Fibroblast of skin of right quadriceps (primary cell): ENCODE data around the gene GHITM.
"Not testable (repeated sequence)": the region's sequence is repeated elsewhere in the genome, so short reads cannot be mapped to it uniquely, and the experiment has no call there.

Source experiments
- DNase-seq: peaks from one replicate; pipeline ENCODE4 v3.0.0-alpha.2; 2013

GHITM gene, protein sequence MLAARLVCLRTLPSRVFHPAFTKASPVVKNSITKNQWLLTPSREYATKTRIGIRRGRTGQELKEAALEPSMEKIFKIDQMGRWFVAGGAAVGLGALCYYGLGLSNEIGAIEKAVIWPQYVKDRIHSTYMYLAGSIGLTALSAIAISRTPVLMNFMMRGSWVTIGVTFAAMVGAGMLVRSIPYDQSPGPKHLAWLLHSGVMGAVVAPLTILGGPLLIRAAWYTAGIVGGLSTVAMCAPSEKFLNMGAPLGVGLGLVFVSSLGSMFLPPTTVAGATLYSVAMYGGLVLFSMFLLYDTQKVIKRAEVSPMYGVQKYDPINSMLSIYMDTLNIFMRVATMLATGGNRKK

DNA sequence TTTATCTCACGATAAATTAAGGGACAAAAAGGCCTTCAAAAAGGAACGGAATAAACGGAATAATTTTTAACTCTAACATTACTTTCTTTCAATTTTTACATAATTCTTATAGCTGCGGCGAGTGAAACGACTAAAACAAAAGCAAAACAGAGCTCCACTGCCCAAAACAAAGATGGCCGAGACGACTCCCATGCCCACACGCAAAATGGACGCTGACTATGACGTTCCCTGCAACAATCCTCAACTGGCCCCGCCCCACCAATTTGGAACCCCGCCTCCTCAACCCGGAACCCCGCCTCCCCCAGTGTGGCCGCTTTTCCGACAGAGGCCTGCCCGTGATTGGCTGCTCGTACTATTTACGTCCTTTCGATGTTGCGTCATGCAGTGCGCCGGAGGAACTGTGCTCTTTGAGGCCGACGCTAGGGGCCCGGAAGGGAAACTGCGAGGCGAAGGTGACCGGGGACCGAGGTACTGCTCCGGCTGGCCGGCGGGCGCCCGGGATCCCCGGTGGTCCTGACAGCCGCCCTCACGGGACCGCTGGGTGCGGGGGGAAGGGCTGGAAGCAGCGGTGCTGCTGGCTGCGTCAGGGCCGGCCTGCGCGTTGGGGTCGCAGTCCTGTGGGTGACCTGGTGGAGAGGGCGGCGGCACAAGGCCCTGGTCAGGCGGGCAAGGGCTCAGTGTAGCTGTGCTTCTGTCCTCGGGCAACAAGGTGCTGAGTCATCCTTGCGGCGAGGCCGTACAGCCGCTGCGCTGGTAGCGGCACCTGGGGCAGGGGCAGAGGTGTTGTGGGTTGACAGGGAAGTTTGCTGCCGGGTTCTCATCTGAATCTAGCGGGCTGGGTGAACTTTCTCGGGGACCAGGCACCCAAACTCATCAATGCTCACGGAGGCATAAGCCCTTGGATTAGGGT, at the start of gene GHITM:
GHITM (plus strand) TSS at position 384 of the 910 bp plus-strand sequence. CDS start 1,992 bp downstream, outside the sequence.
- DNase-seq = peak; percentile 98

DNA sequence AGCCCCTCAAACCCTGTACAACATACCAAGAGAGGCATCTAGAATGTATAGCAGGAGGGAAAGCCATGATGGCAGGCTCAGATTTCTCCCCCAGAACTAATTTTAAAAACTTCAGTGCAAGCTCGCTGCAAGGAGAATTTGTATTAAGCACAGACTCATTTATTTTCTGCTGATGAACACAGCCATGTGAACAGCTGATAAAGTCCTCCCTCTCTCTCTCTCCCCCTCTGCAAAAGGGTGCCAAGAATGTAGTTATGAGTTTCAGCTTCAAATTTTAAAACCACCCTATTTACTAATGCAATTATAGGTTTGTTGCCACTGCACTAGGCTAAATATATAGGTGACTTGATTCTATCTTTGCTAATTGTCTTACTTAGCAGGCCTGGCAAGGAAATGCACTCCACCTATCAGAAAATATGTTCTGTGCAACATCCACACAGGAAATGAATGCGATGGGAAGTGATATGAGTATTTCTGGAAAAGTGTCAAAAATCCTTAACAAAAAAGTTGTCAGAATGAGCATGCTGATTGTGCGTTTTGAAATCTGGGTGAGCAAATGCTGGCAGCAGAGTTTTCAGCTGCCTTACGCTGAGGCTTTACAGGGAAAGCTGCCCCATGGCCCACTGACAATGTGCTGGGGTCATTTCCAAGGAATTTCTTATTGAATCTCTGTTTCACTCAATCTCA, 43.4 kb upstream of the GHITM start:
- peak; percentile 30 for DNase-seq

DNA sequence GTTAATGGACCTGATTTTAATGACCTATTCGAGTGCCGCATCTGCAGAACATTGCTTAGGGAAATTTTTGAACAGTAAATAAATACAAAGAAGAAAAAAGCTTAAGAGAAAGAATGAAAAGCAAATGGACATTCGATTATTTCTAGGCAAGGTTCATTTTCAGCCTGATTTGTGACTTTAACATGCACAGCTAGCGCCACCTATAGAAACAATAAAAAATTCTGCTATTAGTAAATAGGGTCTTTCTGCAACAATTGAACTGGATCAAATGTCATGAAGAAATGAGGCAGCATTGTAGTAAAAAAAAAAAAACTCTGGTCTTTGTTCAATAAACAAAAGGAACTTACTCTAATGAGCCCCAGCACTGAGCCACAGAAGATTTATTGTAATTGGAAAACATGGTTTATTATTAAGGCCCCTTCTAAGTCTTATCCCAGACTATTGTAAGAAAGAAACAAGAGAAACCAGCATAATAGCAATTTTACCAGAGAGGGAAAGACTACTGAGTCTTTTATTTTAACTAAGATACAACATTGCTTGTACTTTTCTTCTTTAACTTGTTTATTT, 41.4 kb upstream of the GHITM start:
- no peak for DNase-seq

DNA sequence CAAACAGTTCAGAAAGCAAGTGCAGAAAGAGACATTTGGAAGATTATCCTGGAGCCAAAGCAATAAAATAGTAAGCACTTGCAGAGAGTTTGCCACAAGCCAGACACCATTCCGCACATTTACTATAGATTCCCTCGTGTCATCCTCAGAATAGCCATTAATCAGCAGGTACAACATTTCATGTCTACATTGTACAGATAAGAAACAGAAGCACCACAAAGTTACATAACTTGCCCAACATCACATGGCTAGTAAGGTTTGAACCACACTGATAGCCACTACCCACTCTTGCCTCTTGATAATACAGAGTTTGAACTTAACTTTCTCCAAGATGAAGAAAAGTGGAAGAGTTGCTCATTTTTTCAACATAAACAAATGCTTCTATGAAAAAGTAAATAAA, 40.6 kb upstream of the GHITM start:
- no peak for DNase-seq

DNA sequence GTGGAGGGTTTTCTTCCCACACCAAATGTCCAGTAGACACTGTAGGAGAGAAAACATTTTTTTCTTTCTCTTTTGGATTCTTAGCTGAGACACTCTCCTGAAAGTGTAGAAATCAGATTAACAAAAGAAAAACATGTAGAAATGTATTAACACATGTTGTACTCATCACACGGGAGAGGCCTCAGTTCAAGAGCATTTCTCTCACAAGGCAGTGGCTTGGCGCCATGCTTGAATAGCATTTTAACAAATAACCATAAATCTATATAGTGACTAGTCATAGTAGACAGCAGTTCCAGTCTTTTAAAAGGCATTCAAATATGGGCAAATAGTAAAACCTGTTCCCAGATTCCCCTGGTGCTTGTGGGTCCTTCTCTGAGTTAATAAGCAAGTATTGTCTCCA, 38.3 kb upstream of the GHITM start:
- no peak for DNase-seq

DNA sequence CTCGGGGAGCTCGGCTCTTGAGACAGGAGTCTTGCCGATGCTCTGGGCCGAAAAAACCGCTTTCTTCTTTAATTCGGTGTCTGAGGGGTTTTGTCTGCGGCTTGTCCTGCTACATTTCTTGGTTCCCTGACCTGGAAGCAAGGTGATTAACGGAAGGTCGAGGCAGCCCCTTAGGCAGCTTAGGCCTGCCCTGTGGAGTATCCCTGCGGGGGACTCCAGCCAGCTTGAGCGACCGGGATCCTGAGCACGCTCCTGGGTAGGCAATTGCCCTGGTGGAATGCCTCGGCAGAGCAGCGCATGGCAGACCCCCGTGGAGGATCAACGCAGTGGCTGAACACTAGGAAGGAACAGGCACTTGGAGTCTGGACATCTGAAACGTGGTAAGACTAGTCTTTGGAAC, 30.5 kb upstream of the GHITM start:
- DNase-seq = no peak

DNA sequence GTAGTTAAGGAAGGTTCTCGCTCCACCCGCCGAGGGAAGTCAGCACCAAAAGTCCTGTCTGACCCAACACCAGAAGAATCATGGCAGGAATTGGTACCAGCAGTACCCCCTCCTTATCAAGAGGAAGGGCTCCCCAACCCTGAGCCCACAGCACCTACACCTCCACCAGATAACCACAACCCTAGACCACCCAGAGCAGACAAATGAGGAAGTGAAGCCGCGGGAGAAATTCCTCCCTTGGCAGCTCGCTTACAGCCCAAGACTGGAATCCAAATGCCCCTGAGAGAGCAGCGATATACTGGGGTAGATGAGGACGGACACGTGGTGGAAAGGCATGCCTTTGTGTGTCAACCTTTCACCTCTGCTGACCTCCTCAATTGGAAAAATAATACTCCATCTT, 29.5 kb upstream of the GHITM start:
- not testable (repeated sequence) for DNase-seq

DNA sequence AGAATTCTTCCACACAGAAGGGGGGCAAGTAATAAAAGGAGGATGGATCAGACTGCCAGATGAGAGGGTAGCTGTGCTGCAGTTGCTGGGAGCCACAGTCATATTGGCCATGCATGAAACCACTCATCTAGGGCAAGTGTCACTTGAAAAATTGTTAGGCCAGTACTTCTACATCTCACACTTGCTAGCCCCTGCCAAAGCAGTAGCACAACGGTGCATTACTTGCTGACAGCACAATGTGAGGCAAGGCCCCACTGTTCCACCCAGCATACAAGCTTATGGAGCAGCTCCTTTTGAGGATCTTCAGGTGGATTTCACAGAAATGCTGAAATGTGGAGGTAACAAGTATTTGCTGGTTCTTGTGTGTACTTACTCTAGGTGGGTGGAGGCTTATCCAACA, 25.8 kb upstream of the GHITM start:
- DNase-seq = not testable (repeated sequence)

DNA sequence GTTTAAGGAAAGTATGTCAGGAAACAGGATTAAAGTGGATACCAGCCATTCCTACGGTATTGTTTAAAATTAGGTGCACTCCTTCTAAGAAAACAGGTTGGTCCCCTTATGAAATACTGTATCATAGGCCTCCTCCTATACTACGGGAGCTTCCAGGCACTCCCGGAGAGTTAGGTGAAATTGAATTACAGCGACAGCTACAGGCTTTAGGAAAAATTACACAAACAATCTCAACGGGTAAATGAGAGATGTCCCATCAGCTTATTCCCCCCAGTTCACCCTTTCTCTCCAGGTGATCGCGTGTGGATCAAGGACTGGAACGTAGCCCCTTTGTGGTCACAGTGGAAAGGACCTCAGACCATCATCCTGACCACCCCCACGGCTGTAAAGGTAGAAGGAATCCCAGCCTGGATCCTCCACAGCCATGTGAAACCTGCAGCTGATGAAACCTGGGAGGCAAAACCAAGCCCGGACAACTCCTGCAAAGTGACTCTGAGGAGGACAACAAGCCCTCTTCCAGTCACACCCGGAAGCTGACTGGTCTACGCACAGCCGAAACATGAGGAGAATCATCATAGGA, 25.1 kb upstream of the GHITM start:
- no peak for DNase-seq

DNA sequence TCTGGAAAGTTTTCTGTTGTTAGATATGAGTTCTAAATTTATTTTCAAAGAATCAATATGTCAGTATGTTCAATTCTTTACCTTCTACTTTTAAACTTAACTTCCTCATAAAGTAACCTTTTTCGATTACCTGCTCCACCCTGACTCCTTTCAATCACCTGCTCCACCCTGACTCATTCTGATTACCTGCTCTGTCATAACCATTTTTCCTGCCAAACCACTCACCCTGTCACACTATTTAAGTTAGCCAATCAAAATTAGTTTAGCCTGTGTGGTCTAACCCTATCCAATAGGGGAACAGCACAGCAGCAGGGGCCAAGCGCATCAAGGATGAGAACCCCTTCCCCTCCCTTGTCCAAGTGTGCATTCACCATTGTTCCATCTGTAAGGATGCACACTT, 22.1 kb upstream of the GHITM start:
- not testable (repeated sequence) for DNase-seq

DNA sequence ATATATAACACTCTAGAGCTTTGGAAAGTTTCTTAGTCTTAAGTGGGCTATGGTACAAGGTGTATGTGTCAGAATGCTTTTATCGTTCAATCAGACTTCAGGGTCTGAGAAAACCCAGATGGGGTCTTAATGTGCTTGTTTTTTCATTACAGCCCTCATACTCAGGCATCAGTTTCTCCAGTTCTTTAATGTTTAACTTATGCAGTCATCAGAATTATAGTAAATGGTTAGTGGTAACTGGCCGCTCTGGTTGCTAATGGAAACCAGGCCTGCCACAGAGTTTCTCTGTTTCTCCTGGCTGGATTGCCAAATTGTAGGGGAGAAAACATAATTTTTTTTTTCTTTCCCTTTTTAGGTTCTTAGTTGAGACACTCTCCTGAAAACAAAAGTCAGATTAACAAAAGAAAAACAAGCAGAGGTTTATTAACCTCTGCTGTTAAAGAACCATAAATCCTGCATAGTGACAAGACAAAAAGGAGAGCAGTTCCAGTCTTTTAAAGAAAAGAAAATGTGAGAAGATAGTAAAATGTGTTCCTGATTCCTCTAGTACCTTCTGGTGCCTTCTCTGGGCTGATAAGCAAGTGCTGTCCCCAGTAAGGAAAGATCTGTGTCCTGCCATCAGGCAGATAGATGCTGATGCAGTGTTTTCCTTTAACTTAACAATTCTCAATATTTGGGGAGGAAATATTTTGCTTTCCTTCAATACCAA, 21.5 kb upstream of the GHITM start:
- no peak for DNase-seq

DNA sequence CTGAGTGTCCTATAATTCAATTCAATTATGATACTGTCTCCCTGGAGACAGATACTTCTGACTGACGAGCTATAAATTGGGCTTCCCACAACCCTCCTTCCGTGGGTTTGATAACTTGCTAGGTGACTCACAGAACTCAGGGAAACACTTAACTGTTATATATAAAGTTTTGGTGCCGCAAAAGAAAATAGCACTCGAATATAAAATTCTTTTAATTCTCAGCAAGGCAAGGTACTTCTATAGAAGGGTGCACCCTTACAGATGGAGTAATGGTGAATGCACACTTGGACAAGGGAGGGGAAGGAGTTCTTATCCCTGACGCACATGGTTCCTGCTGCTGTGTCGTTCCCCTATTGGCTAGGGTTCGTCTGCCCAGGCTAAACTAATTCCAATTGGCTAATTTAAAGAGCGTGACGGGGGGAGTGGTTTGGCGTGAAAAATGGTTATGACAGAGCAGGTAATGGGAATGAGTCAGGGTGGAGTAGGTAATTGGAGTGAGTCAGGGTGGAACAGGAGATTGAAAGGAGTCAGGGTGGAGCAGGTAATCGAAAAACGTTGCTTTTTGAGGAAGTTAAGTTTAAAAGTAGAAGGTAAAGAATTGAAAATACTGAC, 20.8 kb upstream of the GHITM start:
- DNase-seq = no peak

DNA sequence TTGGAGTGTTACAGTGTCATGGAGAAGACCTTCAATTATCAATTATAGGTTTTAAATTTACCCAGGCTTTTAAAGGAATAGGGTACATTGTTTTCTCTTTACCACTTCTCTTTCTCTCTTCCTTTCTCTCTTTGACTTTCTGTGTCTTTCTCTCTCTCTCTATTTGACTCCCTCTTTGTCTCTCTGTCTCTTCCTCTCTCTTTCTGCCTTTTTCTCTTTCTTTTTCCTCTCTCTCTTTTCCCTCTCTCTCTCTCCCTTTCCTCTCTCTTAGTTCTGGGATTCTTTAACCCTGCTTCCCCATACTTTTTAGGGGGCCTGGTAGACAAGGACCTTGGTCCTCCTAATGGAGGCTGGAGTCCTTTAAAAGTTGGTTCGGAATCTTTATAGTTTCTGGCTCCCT, 15.9 kb upstream of the GHITM start:
- no peak for DNase-seq

DNA sequence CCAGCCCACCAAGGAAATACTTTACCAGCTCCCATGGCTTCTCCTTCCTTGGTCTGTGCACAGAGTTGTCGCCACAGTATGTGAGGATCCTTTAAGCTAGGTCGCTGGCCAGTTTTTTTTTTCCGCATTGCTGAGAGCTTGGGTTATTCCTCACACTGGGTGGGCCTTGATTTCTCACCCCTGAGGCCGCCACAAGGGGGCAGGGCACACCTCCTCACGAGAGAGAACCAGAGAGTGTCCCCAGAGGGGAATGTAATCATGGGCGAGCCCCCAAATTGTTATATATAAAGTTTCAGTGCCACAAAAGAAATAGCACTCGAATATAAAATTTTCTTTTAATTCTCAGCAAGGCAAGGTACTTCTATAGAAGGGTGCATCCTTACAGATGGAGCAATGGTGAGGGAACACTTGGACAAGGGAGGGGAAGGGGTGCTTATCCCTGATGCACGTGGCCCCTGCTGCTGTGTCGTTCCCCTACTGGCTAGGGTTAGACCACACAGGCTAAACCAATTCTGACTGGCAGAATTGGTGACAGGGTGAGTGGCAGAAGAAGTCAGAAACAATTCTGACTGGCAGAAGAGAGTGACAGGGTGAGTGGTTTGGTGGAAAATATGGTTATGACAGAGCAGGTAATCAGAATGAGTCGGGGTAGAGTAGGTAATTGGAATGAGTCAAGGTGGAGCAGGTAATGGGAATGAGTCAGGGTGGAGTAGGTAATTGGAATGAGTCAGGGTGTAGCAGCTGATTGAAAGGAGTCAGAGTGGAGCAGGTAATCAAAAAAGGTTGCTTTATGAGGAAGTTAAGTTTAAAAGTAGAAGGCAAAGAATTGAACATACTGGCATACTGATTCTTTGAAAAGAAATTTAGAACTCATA, 13.2 kb upstream of the GHITM start:
- DNase-seq = not testable (repeated sequence)

DNA sequence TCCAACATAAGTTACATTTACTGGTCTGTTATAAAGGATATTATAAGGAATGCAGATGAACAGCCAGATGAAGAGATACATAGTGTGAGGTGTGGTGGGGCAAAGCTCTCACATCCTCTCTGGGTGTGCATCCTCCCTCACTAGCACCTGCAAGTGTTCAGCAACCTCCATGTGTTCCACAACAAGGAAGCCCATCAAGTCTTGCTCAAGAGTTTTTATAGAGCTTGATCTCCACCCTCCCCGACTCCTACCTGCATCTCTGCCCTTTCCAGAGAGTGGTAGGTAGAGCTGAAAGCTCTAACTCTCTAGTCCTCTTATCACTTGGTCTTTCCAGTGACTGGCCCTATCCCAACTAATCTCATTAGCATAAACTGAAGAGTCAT, 12.5 kb upstream of the GHITM start:
- no peak for DNase-seq

DNA sequence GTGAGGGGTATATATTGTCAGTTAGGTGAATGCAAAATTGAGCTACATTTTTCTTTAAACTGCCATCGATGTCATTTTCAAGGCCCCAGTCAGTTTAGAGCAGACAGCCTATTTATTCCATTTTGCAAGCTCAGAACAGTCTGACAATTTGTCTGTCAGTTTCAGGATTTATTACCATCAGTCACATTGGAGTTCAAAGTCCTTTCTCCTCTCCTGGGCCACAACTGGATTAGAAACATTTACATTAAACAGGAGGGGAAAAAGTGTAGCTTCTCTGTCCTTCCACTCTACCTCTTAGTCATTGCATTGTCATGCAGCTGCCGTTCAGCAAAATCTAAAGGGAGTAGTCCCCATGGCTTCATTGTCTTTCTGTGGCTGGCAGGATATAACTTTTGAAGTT, 3.5 kb upstream of the GHITM start:
- no peak for DNase-seq

DNA sequence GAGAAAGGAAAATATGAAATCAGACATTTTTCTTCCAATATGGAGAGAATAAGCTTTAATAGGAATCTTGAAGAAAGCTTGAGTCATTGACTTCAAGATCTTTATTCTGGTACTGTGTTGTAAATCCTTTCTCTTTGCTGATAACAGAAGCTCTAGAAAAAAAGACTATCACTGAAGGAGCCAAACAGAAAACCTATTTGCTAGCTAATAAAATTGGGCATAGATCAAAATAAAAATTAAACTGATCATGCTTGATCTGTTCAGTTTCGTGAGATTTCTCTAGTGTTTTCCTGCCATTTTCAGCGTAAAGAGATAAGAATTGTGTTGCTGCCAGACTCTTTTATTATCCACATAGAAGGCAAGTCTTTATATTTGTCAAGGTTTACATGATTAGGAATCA, 1.5 kb upstream of the GHITM start:
- no peak for DNase-seq

DNA sequence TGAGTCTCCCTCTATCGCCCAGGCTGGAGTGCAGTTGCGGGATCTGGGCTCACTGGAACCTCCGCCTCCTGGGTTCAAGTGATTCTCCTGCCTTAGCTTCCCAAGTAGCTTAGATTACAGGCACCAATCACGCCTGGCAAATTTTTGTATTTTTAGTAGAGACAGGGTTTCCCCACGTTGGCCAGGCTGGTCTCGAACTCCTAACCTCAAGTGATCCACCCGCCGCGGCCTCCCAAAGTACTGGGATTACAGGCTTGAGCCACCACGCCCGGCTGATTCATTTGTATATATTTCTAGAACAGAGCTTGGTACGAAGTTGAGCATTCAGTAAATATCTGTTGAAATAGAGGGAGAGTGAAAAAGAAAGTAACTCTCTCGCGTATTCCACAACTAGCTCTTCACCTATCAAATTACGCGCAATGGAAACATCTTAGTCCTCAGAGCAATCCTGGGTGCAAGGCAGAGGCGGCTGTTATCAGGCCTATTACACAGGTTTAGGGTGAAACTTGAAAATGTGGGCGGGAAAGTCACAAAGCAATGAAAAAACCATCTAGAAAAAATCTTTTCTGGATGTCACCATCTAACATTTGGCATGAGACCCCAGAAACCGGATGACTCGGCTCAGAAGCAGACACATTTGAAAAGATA, 707 bp upstream of the GHITM start:
- DNase-seq = no peak

DNA sequence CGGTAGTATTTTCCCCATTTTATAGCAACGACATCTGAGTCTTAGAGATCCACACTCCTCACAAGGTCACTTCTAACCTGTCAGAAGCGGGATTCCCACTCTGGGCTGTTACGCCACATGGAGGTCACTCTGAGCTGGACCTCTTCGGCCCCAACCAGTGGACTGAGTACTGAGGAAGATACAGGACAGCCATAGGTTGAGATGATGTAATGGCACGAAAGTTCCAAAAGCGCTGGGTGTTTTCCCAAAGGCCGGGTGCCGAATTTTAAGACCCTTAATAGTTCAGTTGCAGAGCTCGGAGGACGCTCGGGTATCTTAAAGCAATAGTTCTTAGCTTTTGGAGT, 699 bp downstream of the GHITM start:
- peak; percentile 31 for DNase-seq

DNA sequence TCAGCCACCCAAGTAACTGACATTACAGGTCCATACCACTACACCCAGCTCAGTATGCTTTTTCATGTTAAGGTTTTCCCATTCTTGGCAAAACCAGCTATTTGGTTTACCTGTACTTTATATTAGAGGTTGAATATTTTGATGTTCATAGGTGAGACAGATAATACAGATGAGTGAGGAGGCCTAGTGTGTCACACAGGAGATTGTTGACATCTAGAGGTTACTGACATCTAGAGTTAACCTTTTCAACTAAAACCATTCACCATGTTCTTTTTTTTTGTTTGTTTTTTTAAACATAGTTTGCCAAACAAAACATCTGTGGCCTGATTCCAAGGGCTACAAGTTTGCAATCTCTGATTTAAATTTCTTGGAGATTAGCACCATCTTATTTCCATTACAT, 8.0 kb downstream of the GHITM start:
- DNase-seq = no peak
